GM19467 (cell line): ENCODE data around the gene SDHA.

Experiments used
- ATAC-seq: cut with Tn5 transposase; IDR thresholded peaks from one replicate; pipeline ENCODE4 v1.9.1; 2021; ENCODE audit warnings: mild to moderate bottlenecking, moderate library complexity; ENCODE audit not compliant: unreplicated experiment

SDHA gene

GRCh38 chr5:217494-218456, at the start of gene SDHA, which contains the start of gene CCDC127:
Gene SDHA (plus strand): TSS chr5:218320. CDS start chr5:218356, 36 bp downstream.
Gene CCDC127 (minus strand): TSS chr5:218153. CDS start chr5:216849, 1,304 bp downstream.
- peak; percentile 72 for ATAC-seq

GRCh38 chr5:169071-169727, 48.9 kb upstream of the SDHA start:
- no peak for ATAC-seq

- no peak for ATAC-seq
Observed at GRCh38 chr5:169728-170094, 48.4 kb upstream of the SDHA start.

GRCh38 chr5:170971-171800, 46.9 kb upstream of the SDHA start:
- ATAC-seq: no peak

GRCh38 chr5:171801-172331, 46.3 kb upstream of the SDHA start:
- ATAC-seq: no peak

- no peak for ATAC-seq
Observed at GRCh38 chr5:172421-172820, 45.7 kb upstream of the SDHA start.

- ATAC-seq: no peak
Observed at GRCh38 chr5:172841-173251, 45.3 kb upstream of the SDHA start.

- no peak for ATAC-seq
Observed at GRCh38 chr5:173392-174290, 44.5 kb upstream of the SDHA start.

GRCh38 chr5:174291-174600, 43.9 kb upstream of the SDHA start:
- no peak for ATAC-seq

- no peak for ATAC-seq
Observed at GRCh38 chr5:174876-175465, 43.1 kb upstream of the SDHA start.

- no peak for ATAC-seq
Observed at GRCh38 chr5:176296-176823, 41.8 kb upstream of the SDHA start.

- ATAC-seq: no peak
Observed at GRCh38 chr5:178110-178509, 40.0 kb upstream of the SDHA start.

- ATAC-seq: no peak
Observed at GRCh38 chr5:179401-179800, 38.7 kb upstream of the SDHA start.

- ATAC-seq: no peak
Observed at GRCh38 chr5:180286-180918, 37.7 kb upstream of the SDHA start.

- ATAC-seq: no peak
Observed at GRCh38 chr5:181160-181559, 37.0 kb upstream of the SDHA start.

- ATAC-seq: no peak
Observed at GRCh38 chr5:181566-181965, 36.6 kb upstream of the SDHA start.

- ATAC-seq: no peak
Observed at GRCh38 chr5:182126-182525, 36.0 kb upstream of the SDHA start.

- ATAC-seq: no peak
Observed at GRCh38 chr5:184471-184870, 33.6 kb upstream of the SDHA start.
